SK-N-SH treated with all-trans-retinoic acid at 6 μM for 48 hours (cell line): ENCODE measurements around the gene NFIB.

ENCODE experiments used
- CREB5 ChIP-seq: fragments of 250-450 bp; sonication (Bioruptor Pico); IDR thresholded peaks from 2 replicates; pipeline ENCODE4 v1.5.1; 2020; ENCODE audit warnings: low read depth, mild to moderate bottlenecking, moderate library complexity
- PATZ1 ChIP-seq: fragments of 250-450 bp; sonication (Bioruptor Pico); IDR thresholded peaks from 2 replicates; pipeline ENCODE4 v1.8.0; 2020; ENCODE audit warnings: mild to moderate bottlenecking, moderate library complexity, borderline replicate concordance
- RARB ChIP-seq: fragments of 250-450 bp; sonication (Bioruptor Pico); IDR thresholded peaks from 2 replicates; pipeline ENCODE4 v1.8.0; 2021; ENCODE audit warnings: mild to moderate bottlenecking, moderate library complexity
- SNAI2 ChIP-seq: fragments of 250-450 bp; sonication (Bioruptor Pico); IDR thresholded peaks from 2 replicates; pipeline ENCODE4 v1.5.0; 2020; ENCODE audit warnings: mild to moderate bottlenecking, moderate library complexity
- TCF4 ChIP-seq: fragments of 250-450 bp; sonication (Bioruptor Pico); IDR thresholded peaks from 2 replicates; pipeline ENCODE4 v1.8.0; 2021; ENCODE audit warnings: mild to moderate bottlenecking, moderate library complexity, borderline replicate concordance
- ZFP3 ChIP-seq: fragments of 250-450 bp; sonication (Bioruptor Pico); IDR thresholded peaks from 2 replicates; pipeline ENCODE4 v1.5.0; 2020; ENCODE audit warnings: mild to moderate bottlenecking, moderate library complexity
- ZNF565 ChIP-seq: fragments of 450-650 bp; formaldehyde crosslinking; conservative IDR thresholded peaks from 2 replicates; pipeline ENCODE4 v1.5.0; 2020; ENCODE audit warnings: low read depth, mild to moderate bottlenecking, moderate library complexity

GRCh38 chr9:14316602-14317300 lies 2.8 kb upstream of the NFIB start:
- TF ChIP-seq ZFP3 (CRISPR knock-in tag) (no peak), RARB (CRISPR knock-in tag) (no peak), ZNF565 (CRISPR knock-in tag) (no peak), PATZ1 (CRISPR knock-in tag) (no peak), CREB5 (CRISPR knock-in tag) (no peak), TCF4 (CRISPR knock-in tag) (no peak), SNAI2 (no peak)
